K562 (cell line): ENCODE data around the gene BCR. TPM values are rescaled to one million over a fixed set of nuclear protein-coding genes. Genes with fewer than 3 reads are reported as not detected.

Experiments used
- ATAC-seq: fragments of 200-7000 bp; cut with Tn5 transposase; 3 replicates; pipeline ENCODE4 v1.9.1; 2020; ENCODE audit warnings: moderate library complexity
- BruUV-seq: library from RNA; stranded (reverse); fragments of 400-500 nt; replicated peaks from 2 replicates; lab custom pipeline; 2021; lab: Mats Ljungman, UMichigan
- CTCF ChIA-PET: fragments of 300-600 bp; formaldehyde crosslinking; extraction: SDS; loops from one replicate; lab custom pipeline; 2021; ENCODE audit warnings: low intra/inter-chr PET ratio; lab: Yijun Ruan, JAX
- POLR2A ChIA-PET: fragments of 300-600, 350-650 bp; sonication (Branson Sonifier 250); formaldehyde crosslinking; extraction: SDS; loops from one replicate; lab custom pipeline; 2021; ENCODE audit warnings: antibody characterized with exemption, inconsistent platforms; lab: Yijun Ruan, JAX
- DNase-seq, 4 experiments: peaks; one replicate each; pipeline versions ENCODE4 v3.0.0 to v3.0.0-alpha.2; 2011 to 2018; ENCODE audit warnings: low spot score in 3 of 4, mixed read lengths in 3 of 4; ENCODE audit errors: extremely low read depth in 1 of 4
- FAIRE-seq: peaks from 2 replicates; lab custom pipeline; 2011; peaks lifted over from hg19 to GRCh38; lab: Jason Lieb, UNC
- H2AFZ ChIP-seq: 2 replicates; pipeline ENCODE4 v1.6.0; 2011; ENCODE audit warnings: low read depth, low read length, control low read depth, inconsistent platforms
- H3K27ac ChIP-seq: fragments of 200-600 bp; 3 replicates; pipeline ENCODE4 v1.8.0; 2011; ENCODE audit warnings: low read depth, mild to moderate bottlenecking, control low read depth, inconsistent platforms, low read length, moderate library complexity, mixed read lengths; ENCODE audit errors: extremely low read depth
- H3K27me3 ChIP-seq, 2 experiments: fragments of 300-600 bp in 1 of 2; 2 replicates in 1 of 2; 3 replicates in 1 of 2; pipeline versions ENCODE4 v1.6.0 to v1.8.0; 2011; ENCODE audit warnings: inconsistent platforms in 2 of 2, low read length in 2 of 2, mild to moderate bottlenecking in 1 of 2, mixed read lengths in 1 of 2, moderate library complexity in 1 of 2; ENCODE audit not compliant: control insufficient read depth in 2 of 2, insufficient read depth in 2 of 2
- H3K36me3 ChIP-seq: fragments of 300-600 bp; 3 replicates; pipeline ENCODE4 v1.8.0; 2011; ENCODE audit warnings: mild to moderate bottlenecking, low read length, inconsistent platforms; ENCODE audit not compliant: control insufficient read depth, insufficient read depth
- H3K4me1 ChIP-seq, 2 experiments: fragments of 200-600 bp in 1 of 2; replicated peaks in 1 of 2; 2 replicates in 1 of 2; 3 replicates in 1 of 2; pipeline versions ENCODE4 v1.5.1 to v1.8.0; 2011; ENCODE audit warnings: inconsistent platforms in 2 of 2, low read length in 2 of 2, mild to moderate bottlenecking in 1 of 2, mixed read lengths in 1 of 2, moderate library complexity in 1 of 2; ENCODE audit not compliant: control insufficient read depth in 2 of 2, insufficient read depth in 2 of 2
- H3K4me2 ChIP-seq: 2 replicates; pipeline ENCODE4 v1.6.1; 2011; ENCODE audit warnings: low read length, control low read depth, inconsistent platforms, mixed read lengths; ENCODE audit not compliant: insufficient read depth
- H3K4me3 ChIP-seq: fragments of 200-600 bp; sonication (generic), shearing (Covaris generic); 2 replicates; pipeline ENCODE4 v1.5.1; 2016; ENCODE audit warnings: control low read depth, inconsistent platforms
- H3K79me2 ChIP-seq: fragments of 200-600 bp; 3 replicates; pipeline ENCODE4 v1.8.0; 2011; ENCODE audit warnings: low read length, inconsistent platforms; ENCODE audit not compliant: control insufficient read depth, insufficient read depth
- H3K9ac ChIP-seq, 2 experiments: 2 replicates each; pipeline versions ENCODE4 v1.6.0 to v1.6.1; 2011; ENCODE audit warnings: low read depth in 2 of 2, low read length in 2 of 2, control low read depth in 1 of 2, inconsistent platforms in 1 of 2, mild to moderate bottlenecking in 1 of 2, mixed read lengths in 1 of 2; ENCODE audit not compliant: insufficient read depth in 1 of 2
- H3K9me1 ChIP-seq: one replicate; pipeline ENCODE4 v1.6.0; 2011; ENCODE audit warnings: inconsistent platforms, mild to moderate bottlenecking, low read length, moderate library complexity; ENCODE audit not compliant: control insufficient read depth, insufficient read depth
- H3K9me3 ChIP-seq: replicated peaks from 2 replicates; pipeline ENCODE4 v1.5.1; 2011; ENCODE audit warnings: low read depth, low read length, inconsistent platforms; ENCODE audit not compliant: control insufficient read depth, insufficient read depth
- H4K20me1 ChIP-seq: replicated peaks from 2 replicates; pipeline ENCODE4 v1.6.1; 2011; ENCODE audit warnings: low read length, inconsistent platforms, mixed read lengths; ENCODE audit not compliant: control insufficient read depth, insufficient read depth
- COPS2 ChIP-seq: fragments of 450-650 bp; conservative IDR thresholded peaks from 2 replicates; pipeline ENCODE4 v1.6.1; 2016; ENCODE audit warnings: mild to moderate bottlenecking, moderate library complexity
- ESRRB ChIP-seq: fragments of 250-450 bp; sonication (Bioruptor Pico); IDR thresholded peaks from 2 replicates; pipeline ENCODE4 v1.5.0; 2020; ENCODE audit warnings: mild to moderate bottlenecking, moderate library complexity, borderline replicate concordance
- FOXM1 ChIP-seq, 2 experiments: fragments of 450-650 bp in 1 of 2; sonication (generic) in 1 of 2; formaldehyde crosslinking in 1 of 2; IDR thresholded peaks; 2 replicates each; pipeline versions ENCODE4 v1.6.1 to v1.9.0; 2017 to 2022; ENCODE audit warnings: low read depth in 2 of 2, mild to moderate bottlenecking in 2 of 2, missing genetic modification reagents in 1 of 2, moderate library complexity in 1 of 2
- HDAC2 ChIP-seq: fragments of 450-650 bp; IDR thresholded peaks from 2 replicates; pipeline ENCODE4 v1.6.1; 2016; ENCODE audit warnings: mild to moderate bottlenecking
- HMGN3 ChIP-seq: IDR thresholded peaks from 2 replicates; pipeline ENCODE4 v1.6.1; 2011; ENCODE audit warnings: borderline replicate concordance, low read depth, mild to moderate bottlenecking, mixed read lengths, low read length; ENCODE audit not compliant: insufficient read length; ENCODE audit errors: extremely low read depth
- RBM22 ChIP-seq: fragments of 200-400 bp; formaldehyde crosslinking; IDR thresholded peaks from 2 replicates; pipeline ENCODE4 v1.6.1; 2018; ENCODE audit warnings: low read length, low read depth; ENCODE audit not compliant: poor library complexity, severe bottlenecking
- STAT6 ChIP-seq: sonication (generic); formaldehyde crosslinking; IDR thresholded peaks from 2 replicates; pipeline ENCODE4 v1.8.1; 2023; ENCODE audit warnings: mild to moderate bottlenecking, missing genetic modification reagents
- ZC3H11A ChIP-seq: IDR thresholded peaks from 2 replicates; pipeline ENCODE4 v1.6.1; 2012; ENCODE audit warnings: low read depth, low read length, improper control_type of control experiment
- WGBS: fragments of 100-300 bp; shearing (Covaris generic); methylation state at CpG from one replicate; pipeline ENCODE4 v1.1.6; 2016; ENCODE audit warnings: low coverage, mixed read lengths; ENCODE audit not compliant: insufficient coverage; ENCODE audit errors: missing lambda C conversion rate; 5-methylcytosine and 5-hydroxymethylcytosine counted together
- in situ Hi-C: fragments of 300-500 bp; cut with MboI; formaldehyde crosslinking; loops from 4 replicates; pipeline ENCODE4 v1.15.0; 2018; ENCODE audit warnings: inconsistent platforms, mixed read lengths
- intact Hi-C: fragments of 100-400 bp; cut with micrococcal nuclease; formaldehyde crosslinking; loops from 2 replicates; pipeline ENCODE4 v1.14.2; 2022
- polyA plus RNA-seq, 8 experiments: library from polyadenylated mRNA; depleted of rRNA in 4 of 8; stranded (reverse) in 5 of 8; unstranded in 3 of 8; fragments of >200 nt; fragmentation: Nextera tagmentation in 2 of 8; fragmentation: Illumina TruSeq in 1 of 8; extraction: Ambion mirVana in 2 of 8; extraction: Trizol in 1 of 8; gene quantifications; 2 replicates each; pipeline versions ENCODE4 v1.2.1 to v1.2.3, GENCODE V29; 2011 to 2014; ENCODE audit warnings: inconsistent platforms in 1 of 8, missing spikeins in 1 of 8
- total RNA-seq, 7 experiments: library from RNA; depleted of rRNA in 6 of 7; stranded (reverse); fragments of >200 nt in 6 of 7; fragmentation: Illumina TruSeq in 2 of 7; extraction: Trizol in 2 of 7; gene quantifications; 2 replicates each; pipeline versions ENCODE4 v1.2.1 to v1.2.3, GENCODE V29; 2011 to 2021; ENCODE audit warnings: low replicate concordance in 1 of 7
- TF ChIP-seq, protein P1 (sequence below), 2 experiments: fragments of 150-350 bp in 1 of 2; IDR thresholded peaks; 2 replicates each; pipeline ENCODE4 v1.6.1; 2012 to 2016; ENCODE audit warnings: low read depth in 2 of 2, low read length in 2 of 2, mild to moderate bottlenecking in 1 of 2, moderate library complexity in 1 of 2

BCR gene
- total and polyA plus RNA-seq, 9 of the 15 experiments (the other 6 are each of a cell fraction or from before 2014, with no cell fraction given), result 0.41 to 150 (median 45.6) TPM

DNA sequence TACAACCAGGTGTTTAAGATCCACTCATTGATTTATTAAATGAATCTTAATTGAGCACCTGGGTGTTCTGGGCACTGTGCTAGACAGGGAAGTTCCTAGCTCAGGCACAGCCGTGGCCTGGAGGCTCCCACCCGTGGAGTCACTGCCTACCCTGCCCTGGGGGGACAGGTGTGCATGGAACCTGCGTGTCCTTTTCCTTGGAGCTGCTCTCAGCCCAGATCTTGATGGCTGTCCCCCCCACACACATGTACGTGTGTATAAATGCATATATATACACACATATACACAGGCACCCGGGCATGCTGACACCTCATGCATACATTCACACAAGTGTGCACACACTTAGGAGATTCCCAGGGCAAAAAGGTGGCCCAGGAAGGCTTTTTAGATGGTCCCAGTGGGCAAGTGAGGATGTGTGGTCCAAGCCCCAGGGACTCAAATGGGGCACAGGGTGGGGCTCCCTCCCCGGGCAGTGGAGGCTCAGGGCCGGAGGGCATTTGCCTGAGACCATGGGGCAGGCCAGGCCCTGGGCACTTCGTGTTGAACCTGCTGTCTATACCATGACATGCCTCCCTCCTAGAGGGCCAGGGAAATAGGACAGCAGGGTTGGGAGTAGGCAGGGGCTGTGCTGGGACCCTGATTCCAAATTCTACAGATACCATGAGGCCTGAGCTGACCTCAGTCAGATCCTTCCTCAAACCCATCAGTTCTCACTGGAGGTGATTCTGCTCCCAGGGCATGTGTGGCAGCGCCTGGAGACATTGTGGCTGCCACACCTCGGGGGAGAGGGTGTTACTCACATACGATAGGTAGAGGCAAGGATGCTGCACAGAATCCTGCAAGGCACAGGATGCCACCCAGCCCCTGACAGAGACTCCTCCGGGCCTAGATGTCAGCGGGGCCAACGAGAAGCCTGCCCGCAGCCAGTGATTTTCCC lies 77.8 kb downstream of the BCR start (continued):
- no peak for TF ChIP-seq HDAC2
- no peak for TF ChIP-seq COPS2

- Histone ChIP-seq H3K9me3 (no peaks in the 10 kb centered on the region), H3K4me2 (no peak overlapping the region), H3K4me3 (no peak overlapping the region), H3K27ac (no peak overlapping the region), H4K20me1 (peaks cover 60% of the 10 kb centered on the region), H2AFZ (no peak overlapping the region), H3K9me1 (peaks cover 26% of the 10 kb centered on the region), H3K36me3 (peaks cover 92% of the 10 kb centered on the region), H3K4me1 (peaks cover 0 to 36% of the 10 kb centered on the region in 2 experiments; a peak in 2 of 5 replicates), H3K9ac (peak overlapping the region in 1 of 2 experiments; percentile 28; a peak in 2 of 4 replicates), H3K79me2 (no peaks in the 10 kb centered on the region), H3K27me3 (no peaks in the 10 kb centered on the region)
- intact Hi-C loops (no loop called here), in situ Hi-C loops (no loop called here)
- no peak for DNase-seq
- WGBS, result 93% methylated on average over 11 of the region's 11 CpGs
- BruUV-seq, result no TSS peak
- no peak for FAIRE-seq
- no peak for ATAC-seq
- POLR2A ChIA-PET, result interaction anchor here (0.6 to 1.4 kb wide), 3 partner anchors 22 to 157 kb away, joined by 3 to 4 read pairs (median 3); no protein-coding TSS in a partner anchor
- CTCF ChIA-PET, result interaction anchor here (0.6 kb wide), 1 partner anchor 124 kb away, joined by 3 read pairs; no protein-coding TSS in a partner anchor
- no peak for TF ChIP-seq FOXM1 (IDR thresholded peaks at IDR 0.05; ENCODE audit: low read depth)
- no peak for TF ChIP-seq FOXM1 (CRISPR knock-in tag; IDR thresholded peaks at IDR 0.05; ENCODE audit: low read depth)
- no peak for TF ChIP-seq ZC3H11A
- TF ChIP-seq RBM22, result no peak
- TF ChIP-seq HMGN3, result no peak
- TF ChIP-seq, protein P1, sequence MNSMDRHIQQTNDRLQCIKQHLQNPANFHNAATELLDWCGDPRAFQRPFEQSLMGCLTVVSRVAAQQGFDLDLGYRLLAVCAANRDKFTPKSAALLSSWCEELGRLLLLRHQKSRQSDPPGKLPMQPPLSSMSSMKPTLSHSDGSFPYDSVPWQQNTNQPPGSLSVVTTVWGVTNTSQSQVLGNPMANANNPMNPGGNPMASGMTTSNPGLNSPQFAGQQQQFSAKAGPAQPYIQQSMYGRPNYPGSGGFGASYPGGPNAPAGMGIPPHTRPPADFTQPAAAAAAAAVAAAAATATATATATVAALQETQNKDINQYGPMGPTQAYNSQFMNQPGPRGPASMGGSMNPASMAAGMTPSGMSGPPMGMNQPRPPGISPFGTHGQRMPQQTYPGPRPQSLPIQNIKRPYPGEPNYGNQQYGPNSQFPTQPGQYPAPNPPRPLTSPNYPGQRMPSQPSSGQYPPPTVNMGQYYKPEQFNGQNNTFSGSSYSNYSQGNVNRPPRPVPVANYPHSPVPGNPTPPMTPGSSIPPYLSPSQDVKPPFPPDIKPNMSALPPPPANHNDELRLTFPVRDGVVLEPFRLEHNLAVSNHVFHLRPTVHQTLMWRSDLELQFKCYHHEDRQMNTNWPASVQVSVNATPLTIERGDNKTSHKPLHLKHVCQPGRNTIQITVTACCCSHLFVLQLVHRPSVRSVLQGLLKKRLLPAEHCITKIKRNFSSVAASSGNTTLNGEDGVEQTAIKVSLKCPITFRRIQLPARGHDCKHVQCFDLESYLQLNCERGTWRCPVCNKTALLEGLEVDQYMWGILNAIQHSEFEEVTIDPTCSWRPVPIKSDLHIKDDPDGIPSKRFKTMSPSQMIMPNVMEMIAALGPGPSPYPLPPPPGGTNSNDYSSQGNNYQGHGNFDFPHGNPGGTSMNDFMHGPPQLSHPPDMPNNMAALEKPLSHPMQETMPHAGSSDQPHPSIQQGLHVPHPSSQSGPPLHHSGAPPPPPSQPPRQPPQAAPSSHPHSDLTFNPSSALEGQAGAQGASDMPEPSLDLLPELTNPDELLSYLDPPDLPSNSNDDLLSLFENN (IDR thresholded peaks at IDR 0.05; ENCODE audit: low read depth in 2 of 2, low read length in 2 of 2), result 0 out of 4 replicates have a peak, but pooled peaks of 1 of the 2 experiments have one; percentile 8
- TF ChIP-seq STAT6, result peak; percentile 20; the same call in 1 of the 2 replicates
- TF ChIP-seq ESRRB, result no peak
These were observed 78.5 kb downstream of the BCR start for GRCh38 chr22:23258826-23259170.
